GM19397 (cell line): ENCODE measurements around the gene FMNL2.
"Not testable (repeated sequence)": the region's sequence is repeated elsewhere in the genome, so short reads cannot be mapped to it uniquely, and the experiment has no call there.

Experiments used
- ATAC-seq: cut with Tn5 transposase; IDR thresholded peaks from one replicate; pipeline ENCODE4 v1.9.1; 2021; ENCODE audit warnings: mild to moderate bottlenecking, moderate library complexity; ENCODE audit not compliant: unreplicated experiment

The FMNL2 gene

DNA sequence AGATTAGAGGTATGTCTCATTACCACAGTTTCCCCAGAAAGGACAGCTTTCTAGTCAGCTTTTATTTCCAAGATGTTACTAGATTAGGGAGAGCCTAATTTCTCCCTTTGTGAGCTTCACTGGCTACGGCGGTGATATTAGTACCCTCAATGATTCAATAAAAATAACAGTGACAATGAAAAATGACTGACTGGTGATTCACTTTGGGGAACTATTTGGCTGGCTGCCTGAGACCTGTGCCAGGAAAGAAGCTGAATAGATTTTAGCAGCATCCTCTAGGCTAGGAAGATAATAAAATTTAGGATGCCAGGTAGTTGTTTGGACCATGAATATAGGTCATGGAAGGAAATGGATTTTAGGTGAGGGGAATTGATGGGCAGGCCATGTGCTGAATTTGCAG is 178.7 kb downstream of the FMNL2 start:
- ATAC-seq = no peak

DNA sequence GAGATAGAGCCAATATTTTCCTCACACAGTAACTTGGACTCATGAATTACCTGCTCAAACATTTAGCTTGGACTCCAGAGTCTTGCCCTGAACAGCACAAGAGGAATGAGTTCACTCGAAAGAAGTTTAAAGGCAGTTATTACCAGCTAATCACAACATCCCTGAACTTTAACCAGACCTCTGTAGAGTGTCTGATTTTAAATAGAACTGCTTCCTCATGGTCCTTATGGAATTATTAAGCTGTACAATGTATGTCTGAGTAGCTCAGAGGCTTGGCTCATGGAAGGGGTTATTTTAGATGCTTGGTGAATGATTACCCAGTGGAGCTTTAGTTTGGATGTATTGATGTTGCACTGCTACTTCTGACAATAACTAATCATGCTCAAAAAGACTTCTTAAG is 183.1 kb downstream of the FMNL2 start:
- ATAC-seq = no peak

DNA sequence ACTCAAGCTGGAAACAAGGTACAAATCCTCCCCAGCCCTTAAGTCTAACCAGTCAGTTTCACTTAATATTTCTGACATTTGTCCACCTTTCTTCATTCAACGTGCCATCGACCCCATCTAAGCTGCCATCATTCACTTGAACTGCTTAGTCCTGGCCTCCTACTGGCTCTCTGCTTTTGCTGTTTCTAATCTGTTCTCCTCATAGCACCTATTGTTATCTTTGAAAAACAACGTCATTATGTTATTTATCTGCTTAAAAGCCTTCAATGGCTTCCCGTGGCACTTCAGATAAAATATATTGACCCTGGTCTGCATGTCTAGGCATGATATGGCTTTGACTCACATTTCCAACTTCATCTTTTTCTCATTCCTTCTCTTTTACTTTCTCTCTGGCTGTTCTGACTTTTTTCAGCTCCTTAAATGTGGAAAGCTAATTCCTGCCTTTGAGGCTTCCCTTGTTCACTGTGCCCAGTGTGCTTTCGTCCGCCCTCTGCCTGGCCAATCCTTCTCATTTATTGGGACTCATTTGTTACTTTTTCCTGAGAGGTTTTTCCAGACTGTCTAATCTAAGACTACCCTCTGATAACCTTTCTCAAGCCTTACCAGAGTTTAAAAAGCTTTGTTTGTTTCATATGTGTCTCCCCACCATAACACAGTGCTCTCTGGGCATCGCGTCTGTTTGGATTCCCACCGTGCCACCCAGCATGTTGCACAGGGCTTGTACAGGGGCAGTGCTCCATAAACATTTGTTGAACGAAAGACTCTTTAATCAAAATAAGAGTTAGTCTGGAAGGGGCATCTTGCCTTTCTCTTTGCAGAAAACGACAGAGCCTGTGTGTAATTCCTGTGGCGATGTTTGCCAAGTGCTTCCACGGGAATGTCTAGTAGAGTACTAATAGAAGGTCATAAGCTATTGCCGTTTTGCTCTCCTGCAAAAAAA is 183.9 kb downstream of the FMNL2 start:
- ATAC-seq = no peak

DNA sequence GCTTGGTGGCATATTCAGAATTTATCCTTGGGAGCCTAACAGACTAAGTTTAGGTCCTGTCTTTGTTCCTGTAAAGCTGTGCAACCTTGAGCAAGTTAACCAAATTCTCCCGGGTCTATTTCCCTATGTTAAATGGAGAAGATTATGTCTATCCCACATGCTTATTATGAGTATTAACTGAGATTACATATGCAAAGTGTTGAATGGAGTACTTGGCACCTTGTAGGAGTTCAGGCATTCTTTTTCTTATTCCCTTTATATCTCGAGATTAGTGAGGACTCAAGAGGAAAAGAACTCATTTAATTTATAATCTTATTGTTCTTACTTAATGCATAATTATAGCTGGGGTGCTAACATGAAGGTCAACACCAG is 184.6 kb downstream of the FMNL2 start:
- ATAC-seq = no peak

DNA sequence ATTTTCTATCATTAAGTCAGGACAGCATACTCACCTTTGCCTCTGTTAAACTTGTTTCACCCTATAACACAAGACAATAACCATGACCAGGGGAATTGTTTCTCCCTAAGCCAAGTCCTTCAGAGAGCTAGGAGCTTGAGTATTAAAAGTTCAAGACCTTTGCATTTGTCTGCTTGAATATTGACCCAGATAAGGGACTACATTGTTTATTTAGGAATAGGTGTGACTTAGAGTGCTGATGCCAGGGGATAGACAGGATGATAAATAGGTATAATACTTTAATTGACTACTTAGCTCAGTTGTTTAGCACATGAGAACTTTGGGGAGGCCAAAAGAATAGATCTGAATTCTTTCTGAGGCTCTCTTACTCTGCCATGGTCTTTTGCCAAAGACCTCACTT is 185.8 kb downstream of the FMNL2 start:
- no peak for ATAC-seq

DNA sequence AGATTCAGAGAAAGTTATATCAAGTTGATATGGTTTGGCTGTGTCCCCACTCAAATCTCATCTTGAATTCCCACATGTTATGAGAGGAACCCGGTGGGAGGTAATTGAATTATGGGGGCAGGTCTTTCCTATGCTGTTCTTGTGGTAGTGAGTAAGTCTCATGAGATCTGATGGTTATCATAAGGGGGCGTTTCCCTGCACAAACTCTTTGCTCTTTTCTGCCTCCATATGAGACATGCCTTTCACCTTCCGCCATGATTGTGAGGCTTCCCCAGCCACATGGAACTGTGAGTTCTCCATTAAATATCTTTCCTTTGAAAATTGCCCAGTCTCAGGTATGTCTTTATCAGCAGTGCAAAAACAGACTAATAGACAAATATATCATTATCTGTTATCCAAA is 187.5 kb downstream of the FMNL2 start:
- ATAC-seq = not testable (repeated sequence)

DNA sequence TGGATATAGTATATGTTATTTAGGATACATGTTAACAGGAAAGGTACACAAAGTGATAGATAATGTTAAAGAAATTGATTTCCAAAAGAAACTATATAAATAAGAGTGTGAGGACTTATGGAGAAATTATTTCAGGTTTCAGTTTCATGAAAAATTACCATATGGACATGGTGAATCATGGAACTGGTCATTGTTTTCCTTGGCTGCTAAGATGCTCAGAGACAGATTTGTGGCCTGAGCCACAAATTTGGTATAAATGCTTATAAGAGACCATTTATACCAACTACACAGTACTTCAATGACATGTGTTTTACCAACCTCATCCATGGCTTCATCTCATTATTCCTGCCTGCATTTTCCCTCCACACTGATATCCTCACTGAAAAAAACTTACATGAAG is 188.1 kb downstream of the FMNL2 start:
- no peak for ATAC-seq

DNA sequence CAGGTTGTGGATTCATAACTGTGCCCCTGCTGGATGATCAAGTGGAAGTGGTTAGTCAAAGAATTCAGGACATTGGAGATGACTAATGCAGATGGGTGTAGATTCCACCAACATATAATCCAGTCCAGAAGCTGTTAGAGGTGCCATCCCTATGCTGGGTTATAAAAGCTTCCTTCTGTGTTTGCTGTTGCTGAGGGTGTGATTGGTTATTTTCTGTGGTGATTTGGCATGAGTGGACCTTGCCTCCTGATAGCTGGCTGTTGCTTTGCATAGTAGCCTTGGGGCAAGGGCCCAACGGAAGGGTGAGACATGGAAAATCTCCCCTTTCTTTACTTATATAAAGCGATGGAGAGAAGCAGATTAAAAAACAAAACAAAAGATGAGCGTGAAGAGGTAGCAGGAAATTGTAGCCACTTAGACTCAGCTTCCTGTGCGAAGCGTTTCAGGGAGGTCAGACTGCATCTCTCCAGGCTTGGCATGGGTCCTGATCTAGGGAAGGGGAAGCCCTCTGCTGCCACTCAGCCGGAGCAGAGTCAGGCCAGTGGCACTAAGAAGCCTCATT is 190.4 kb downstream of the FMNL2 start:
- no peak for ATAC-seq

DNA sequence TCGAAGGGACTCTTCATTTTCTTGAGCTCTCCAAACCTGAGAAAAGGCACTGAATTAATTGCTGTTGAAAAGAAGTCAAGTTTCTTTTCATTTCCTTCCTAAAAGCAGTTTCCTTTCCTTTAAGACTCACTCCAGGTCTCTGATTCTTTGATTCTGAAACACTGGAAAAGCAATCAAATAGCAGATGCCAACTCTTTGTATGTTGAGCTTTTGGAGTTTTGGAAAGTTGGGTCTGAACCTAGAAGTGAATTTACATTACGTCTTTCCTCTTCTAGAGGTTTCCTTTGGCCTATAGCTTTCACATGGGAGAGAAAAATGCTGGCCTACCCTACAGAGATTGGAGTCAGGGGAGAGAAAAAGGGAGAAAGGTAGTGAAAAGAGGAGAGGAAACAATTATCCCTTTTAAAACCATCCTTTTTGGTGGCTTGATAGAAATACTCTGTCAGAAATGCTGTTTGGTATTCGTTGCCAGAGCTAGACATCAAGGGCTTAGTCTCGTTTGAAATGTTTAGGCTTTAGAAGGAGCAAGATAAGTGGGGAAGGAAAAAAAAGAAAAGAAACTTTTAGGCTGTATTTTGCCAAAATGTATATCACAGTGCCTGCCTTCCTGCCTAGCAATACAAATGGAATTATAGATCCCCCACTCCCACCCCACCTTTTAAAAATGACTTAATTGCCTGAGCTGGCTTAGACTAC is 194.6 kb downstream of the FMNL2 start:
- ATAC-seq = no peak

DNA sequence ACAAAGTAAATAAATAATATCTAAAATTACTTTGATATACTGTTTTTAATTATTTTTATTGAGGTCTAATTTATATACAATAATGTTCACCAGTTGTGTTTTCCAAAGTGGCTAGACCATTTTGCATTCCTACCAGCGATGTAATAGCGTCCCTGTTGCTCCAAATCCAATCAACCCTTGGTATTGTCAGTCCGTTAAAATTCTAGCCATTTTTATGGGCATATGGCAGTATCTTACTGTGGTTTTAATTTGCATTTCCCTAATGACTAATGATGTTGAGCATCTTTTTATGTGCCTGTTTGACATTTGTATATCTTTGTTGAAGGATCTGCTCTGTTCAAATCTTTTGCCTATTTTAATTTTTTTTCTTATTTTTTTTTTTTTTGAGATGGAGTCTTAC is 197.3 kb downstream of the FMNL2 start:
- ATAC-seq = no peak

DNA sequence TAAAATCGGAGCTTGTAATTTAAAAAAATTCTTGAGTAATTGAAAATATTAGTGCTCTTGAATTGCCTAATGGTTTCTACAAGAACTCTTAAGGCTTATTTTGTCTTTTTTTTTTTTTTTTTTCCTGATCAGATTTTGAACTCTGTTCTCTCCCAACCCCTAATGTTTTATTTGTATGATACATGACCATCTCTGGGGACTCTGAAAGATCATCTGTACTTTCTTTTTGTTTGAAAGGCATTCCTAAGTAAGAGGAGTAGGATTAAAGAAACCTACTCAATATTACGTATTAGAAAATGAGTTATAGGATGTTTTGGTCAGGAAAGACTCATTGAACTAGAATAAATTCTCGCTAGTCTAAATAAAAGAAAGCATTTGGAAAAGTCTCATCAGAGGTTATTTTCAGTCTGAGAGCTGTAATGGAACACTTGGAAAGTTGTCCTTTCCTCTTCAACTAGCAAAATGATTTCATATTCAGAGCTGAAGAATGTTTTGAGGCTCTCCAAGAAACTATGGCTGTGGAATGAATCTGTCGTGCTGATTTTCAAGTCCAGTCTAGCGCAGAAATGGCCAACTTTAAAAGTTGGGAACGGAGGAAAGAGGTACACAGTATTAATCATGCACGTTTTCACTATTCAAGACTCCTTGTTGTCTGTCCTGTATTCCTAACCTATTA is 199.6 kb downstream of the FMNL2 start:
- ATAC-seq = no peak

DNA sequence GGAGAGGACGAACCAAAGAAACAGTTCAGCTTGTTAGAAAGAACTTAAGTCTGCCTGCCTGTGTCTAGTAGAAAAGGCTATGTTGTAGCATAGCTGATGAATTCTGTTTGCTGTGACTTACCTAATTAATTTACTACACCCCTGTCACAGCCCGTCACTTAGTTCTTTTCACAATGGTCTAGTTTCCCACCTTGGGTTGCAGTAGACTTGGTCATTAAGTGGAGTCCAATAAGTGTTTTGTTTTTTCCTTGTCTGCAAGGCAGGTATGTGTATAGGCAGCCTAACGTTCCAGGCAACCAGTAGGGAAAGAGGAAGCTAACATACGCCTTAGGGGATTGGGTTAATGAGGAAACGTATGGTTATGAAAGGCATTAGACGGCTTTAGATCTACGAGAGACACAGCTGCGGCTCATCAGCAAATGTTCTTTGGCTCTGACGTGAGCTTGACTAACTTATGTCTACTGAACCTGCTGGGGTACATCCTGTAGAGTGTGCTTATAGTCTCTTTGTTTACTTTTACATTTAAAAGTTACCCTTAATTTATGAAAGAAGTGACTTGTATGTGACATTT is 202.2 kb downstream of the FMNL2 start:
- no peak for ATAC-seq

DNA sequence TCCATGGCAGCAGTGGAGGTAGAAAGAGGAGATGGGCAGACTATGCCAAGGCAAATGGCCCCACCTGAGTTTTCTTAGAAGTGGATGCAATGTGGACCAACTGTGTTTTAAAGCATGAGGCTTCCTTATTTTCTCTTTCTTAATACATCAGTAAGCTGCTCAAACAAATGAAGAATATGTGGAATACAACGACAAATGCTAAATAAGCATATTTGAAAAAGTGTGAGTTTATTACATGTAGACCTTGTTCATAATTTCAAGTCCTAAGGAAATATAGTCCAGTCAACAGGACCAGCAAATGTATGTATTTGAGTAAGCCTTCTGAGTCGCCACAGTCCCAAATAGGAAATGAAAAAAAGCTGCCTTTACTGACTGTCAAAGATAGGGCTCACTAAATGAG is 204.4 kb downstream of the FMNL2 start:
- ATAC-seq = no peak

DNA sequence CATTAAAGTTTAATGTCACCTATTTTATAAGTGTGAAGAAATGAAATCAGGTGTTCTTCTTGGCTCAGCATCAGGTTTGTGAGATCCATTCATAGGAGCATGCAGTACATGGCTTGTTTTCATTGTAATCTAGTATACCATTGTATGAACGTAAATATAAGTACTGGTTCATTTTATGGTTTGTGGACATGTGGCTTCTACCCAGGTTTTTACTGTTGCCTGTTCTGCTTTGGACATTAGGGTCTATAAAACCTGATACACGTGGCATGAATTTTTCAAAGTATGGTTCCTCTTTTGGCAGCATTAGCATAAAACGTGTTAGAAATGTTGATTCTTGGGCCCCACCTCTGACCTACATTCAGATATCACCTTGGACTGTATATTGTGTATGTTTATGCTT is 206.7 kb downstream of the FMNL2 start:
- no peak for ATAC-seq

DNA sequence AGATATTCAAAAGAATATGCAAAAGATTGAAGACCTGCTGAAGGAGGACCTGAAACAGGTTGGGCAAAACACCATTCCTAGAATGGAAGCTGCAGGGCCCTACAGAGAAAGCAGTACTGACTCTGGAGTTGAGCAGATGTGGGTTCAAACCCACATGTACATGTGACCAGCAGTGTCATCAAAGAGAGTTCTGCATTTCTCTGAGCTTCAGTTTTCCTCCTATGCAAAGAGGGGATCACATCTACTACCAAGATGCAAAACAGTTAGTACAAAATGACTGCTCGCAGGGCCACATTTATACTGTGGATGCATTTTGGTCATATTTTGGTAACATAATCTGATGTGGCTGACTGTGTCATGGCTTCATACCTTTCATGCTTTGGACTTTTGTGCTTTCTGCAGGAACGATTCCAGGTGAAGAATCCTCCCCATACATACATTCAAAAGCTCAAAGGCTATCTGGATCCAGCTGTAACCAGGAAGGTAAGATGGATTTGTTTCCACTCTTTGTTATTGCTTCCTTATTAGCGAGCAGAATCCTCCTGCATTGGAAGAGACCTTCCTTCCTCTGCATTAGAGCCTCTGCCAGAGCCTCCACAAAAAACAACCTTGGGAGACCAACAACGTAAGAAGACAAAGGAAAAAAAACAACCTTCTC is 207.5 kb downstream of the FMNL2 start:
- no peak for ATAC-seq

DNA sequence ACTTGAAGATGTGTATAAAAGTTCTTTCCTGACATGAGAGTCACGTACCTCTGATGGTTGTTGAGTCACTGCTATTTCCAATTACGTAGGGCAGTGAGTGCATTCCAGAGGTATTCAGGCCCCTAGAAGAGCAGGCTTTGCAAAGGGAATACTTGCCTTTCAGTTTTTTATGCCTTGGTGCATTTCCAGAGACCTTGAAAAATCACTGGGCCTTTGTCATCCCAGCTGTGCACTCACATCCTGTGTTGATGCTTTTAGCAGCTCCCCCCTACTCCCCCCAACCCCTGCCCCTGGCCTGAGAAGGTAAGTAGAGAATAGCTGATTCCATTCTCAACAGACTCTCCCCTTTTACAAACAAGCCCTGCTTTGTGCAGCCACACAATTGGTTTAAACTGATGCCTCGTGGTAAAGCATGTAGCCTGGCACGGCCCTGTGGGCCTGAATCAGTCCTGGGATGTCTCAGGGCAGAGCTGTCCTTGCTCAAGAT is 208.1 kb downstream of the FMNL2 start:
- ATAC-seq = no peak

DNA sequence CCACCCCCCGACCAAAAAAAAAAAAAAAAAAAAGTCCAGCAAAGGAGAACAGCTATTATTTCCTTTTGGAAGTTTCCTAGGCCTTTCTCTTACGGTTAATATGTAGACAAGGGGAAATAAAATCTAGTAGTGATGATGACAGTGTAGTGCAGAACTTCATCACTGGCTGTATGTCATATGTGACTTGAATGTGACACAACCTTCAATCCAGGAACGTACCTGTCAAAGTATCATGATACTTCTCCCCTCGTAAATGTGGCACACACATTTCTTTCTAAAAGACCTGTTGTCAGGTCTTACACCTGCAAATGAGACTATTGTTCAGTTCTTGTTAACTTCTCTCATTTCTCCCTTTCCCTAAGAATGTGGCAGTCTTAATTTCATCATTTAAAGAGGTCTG is 208.7 kb downstream of the FMNL2 start:
- ATAC-seq = no peak

DNA sequence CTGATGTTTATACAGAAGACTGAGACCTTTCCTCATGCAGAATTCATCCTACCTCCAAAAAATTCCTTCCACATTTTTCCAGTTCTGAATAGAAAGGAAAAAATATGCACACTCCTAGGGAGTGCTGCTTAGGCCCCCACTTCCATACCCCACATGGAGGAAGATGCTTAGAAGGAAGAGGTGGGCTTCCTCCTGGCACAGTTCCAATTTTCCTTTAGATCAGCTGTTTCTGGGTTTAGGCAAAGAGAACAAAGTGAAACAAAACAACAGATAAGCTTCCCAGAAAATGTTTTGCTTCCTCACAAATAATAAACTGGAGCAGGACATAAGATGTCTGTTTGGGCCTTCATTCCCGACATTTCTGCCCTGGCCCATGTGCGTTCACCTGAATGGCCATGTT is 209.7 kb downstream of the FMNL2 start:
- no peak for ATAC-seq

DNA sequence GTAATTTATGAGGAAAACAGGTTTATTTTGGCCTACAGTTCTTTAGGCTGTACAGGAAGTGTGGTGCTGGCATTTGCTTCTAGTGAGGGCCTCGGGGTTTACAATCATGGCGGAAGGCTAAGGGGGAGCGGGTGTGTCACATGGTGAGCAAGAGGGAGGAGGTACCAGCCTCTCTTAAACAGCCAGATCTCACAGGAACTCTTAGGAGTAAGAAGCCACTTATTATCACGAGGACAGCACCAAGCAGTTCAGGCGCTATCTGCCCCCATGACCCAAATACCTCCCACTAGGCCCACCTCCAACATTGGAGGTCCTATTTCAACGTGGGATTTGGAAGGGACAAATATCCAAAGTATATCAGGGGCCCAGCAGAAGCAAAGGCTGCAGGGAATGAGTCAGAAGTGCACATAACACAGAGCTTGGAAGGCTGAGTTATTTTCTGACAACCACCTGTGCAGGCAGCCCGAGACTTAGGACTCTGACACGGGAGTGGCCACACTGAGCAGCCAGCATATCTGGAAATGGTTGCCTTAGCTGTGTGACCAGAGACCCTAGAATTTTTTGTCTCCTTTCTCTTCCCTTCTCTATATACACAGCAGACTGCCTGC is 211.4 kb downstream of the FMNL2 start:
- ATAC-seq = no peak
